Trophoblast cell (in vitro differentiated cells and primary cell): ENCODE measurements around the gene SCGB1A1.

Experiments used
- DNase-seq, 2 donors: peaks; one replicate each; pipeline ENCODE4 v3.0.0-alpha.2; 2016
- H2AFZ ChIP-seq: 2 replicates; pipeline ENCODE4 v1.6.1; 2013; ENCODE audit warnings: low read length, moderate library complexity, mild to moderate bottlenecking; ENCODE audit not compliant: insufficient read depth, poor library complexity
- H2AK5ac ChIP-seq: 2 replicates; pipeline ENCODE4 v1.6.1; 2013; ENCODE audit warnings: mild to moderate bottlenecking, low read length
- H2BK120ac ChIP-seq: 2 replicates; pipeline ENCODE4 v1.6.1; 2013; ENCODE audit warnings: low read length, mild to moderate bottlenecking, moderate library complexity; ENCODE audit not compliant: insufficient read depth, poor library complexity
- H2BK12ac ChIP-seq: 2 replicates; pipeline ENCODE4 v1.6.1; 2013; ENCODE audit warnings: mild to moderate bottlenecking, low read length, moderate library complexity
- H2BK5ac ChIP-seq: 2 replicates; pipeline ENCODE4 v1.6.1; 2013; ENCODE audit warnings: low read length, low read depth, moderate library complexity, mild to moderate bottlenecking; ENCODE audit not compliant: poor library complexity
- H3K14ac ChIP-seq: 2 replicates; pipeline ENCODE4 v1.6.1; 2013; ENCODE audit warnings: mild to moderate bottlenecking, low read length
- H3K18ac ChIP-seq: 2 replicates; pipeline ENCODE4 v1.6.1; 2013; ENCODE audit warnings: mild to moderate bottlenecking, low read length
- H3K23ac ChIP-seq: 2 replicates; pipeline ENCODE4 v1.6.1; 2013; ENCODE audit warnings: low read length
- H3K27ac ChIP-seq: 2 replicates; pipeline ENCODE4 v1.5.1; 2013; ENCODE audit warnings: low read depth, mild to moderate bottlenecking, inconsistent platforms, low read length, moderate library complexity
- H3K27me3 ChIP-seq: 2 replicates; pipeline ENCODE4 v1.6.1; 2013; ENCODE audit warnings: inconsistent platforms, mild to moderate bottlenecking, low read length, moderate library complexity; ENCODE audit not compliant: insufficient read depth
- H3K36me3 ChIP-seq, 2 experiments: 1 replicate in 1 of 2; 2 replicates in 1 of 2; pipeline ENCODE4 v1.6.1; 2013; ENCODE audit warnings: low read length in 2 of 2, mild to moderate bottlenecking in 2 of 2, moderate library complexity in 1 of 2; ENCODE audit not compliant: insufficient read depth in 2 of 2, control insufficient read depth in 1 of 2
- H3K4ac ChIP-seq: 2 replicates; pipeline ENCODE4 v1.6.1; 2013; ENCODE audit warnings: low read depth, mild to moderate bottlenecking, low read length, moderate library complexity
- H3K4me1 ChIP-seq, 2 experiments: 1 replicate in 1 of 2; 2 replicates in 1 of 2; pipeline ENCODE4 v1.6.1; 2013; ENCODE audit warnings: low read length in 2 of 2, mild to moderate bottlenecking in 2 of 2, moderate library complexity in 1 of 2; ENCODE audit not compliant: insufficient read depth in 2 of 2, control insufficient read depth in 1 of 2
- H3K4me2 ChIP-seq: 2 replicates; pipeline ENCODE4 v1.6.1; 2013; ENCODE audit warnings: inconsistent platforms, mild to moderate bottlenecking, low read length, moderate library complexity
- H3K4me3 ChIP-seq: 2 replicates; pipeline ENCODE4 v1.5.1; 2013; ENCODE audit warnings: mild to moderate bottlenecking, low read depth, low read length, inconsistent platforms
- H3K79me1 ChIP-seq: one replicate; pipeline ENCODE4 v1.6.1; 2013; ENCODE audit warnings: low read length
- H3K79me2 ChIP-seq: 2 replicates; pipeline ENCODE4 v1.6.1; 2013; ENCODE audit warnings: low read length, mild to moderate bottlenecking; ENCODE audit not compliant: control insufficient read depth, insufficient read depth, poor library complexity
- H3K9ac ChIP-seq: 2 replicates; pipeline ENCODE4 v1.6.1; 2013; ENCODE audit warnings: mild to moderate bottlenecking, low read length
- H3K9me3 ChIP-seq: 2 replicates; pipeline ENCODE4 v1.6.1; 2013; ENCODE audit warnings: low read depth, mild to moderate bottlenecking, control low read depth, inconsistent platforms, low read length; ENCODE audit not compliant: insufficient read depth
- H4K12ac ChIP-seq: 2 replicates; pipeline ENCODE4 v1.6.1; 2013; ENCODE audit warnings: low read depth, mild to moderate bottlenecking, low read length, moderate library complexity
- H4K8ac ChIP-seq: 2 replicates; pipeline ENCODE4 v1.6.1; 2013; ENCODE audit warnings: low read depth, mild to moderate bottlenecking, low read length, moderate library complexity
- H4K91ac ChIP-seq: one replicate; pipeline ENCODE4 v1.6.1; 2013; ENCODE audit warnings: low read depth, mild to moderate bottlenecking, low read length, moderate library complexity
- WGBS: extraction: QIAGEN DNeasy Blood & Tissue Kit; methylation state at CpG from one replicate; pipeline ENCODE4 v1.1.7; 2013; ENCODE audit warnings: missing lambda C conversion rate; ENCODE audit not compliant: insufficient read length, insufficient coverage; ENCODE audit errors: extremely low coverage; 5-methylcytosine and 5-hydroxymethylcytosine counted together

SCGB1A1 gene

GRCh38 chr11:62398011-62398994, 20.5 kb upstream of the SCGB1A1 start:
- DNase-seq, result peak; percentile 57 to 72
- H2BK120ac ChIP-seq, result peak overlapping the region; percentile 91
- peaks cover 37 to 47% of the 10 kb centered on the region in 2 experiments for H3K4me1 ChIP-seq
- H2BK5ac ChIP-seq, result peak overlapping the region; percentile 87
- H3K9ac ChIP-seq, result no peak overlapping the region
- no peak overlapping the region for H3K23ac ChIP-seq
- WGBS, result no CpG with 5 or more reads among the region's 22 CpGs
- peak overlapping the region; percentile 55 for H4K8ac ChIP-seq
- H2AK5ac ChIP-seq, result peak overlapping the region; percentile 94
- peak overlapping the region; percentile 11 for H3K4me2 ChIP-seq
- H3K9me3 ChIP-seq, result no peaks in the 10 kb centered on the region
- peaks cover 6% of the 10 kb centered on the region for H3K79me2 ChIP-seq
- H4K91ac ChIP-seq, result peak overlapping the region; percentile 98
- peak overlapping the region; percentile 80 for H3K27ac ChIP-seq
- peak overlapping the region; percentile 18 for H3K14ac ChIP-seq
- H3K4me3 ChIP-seq, result no peak overlapping the region
- no peaks in the 10 kb centered on the region for H3K36me3 ChIP-seq
- H3K4ac ChIP-seq, result peak overlapping the region; percentile 70
- H2BK12ac ChIP-seq, result peak overlapping the region; percentile 96
- peak overlapping the region; percentile 3 for H2AFZ ChIP-seq
- H3K27me3 ChIP-seq, result no peaks in the 10 kb centered on the region
- H3K79me1 ChIP-seq, result peaks cover 37% of the 10 kb centered on the region
- H3K18ac ChIP-seq, result peak overlapping the region; percentile 43
- peak overlapping the region; percentile 5 for H4K12ac ChIP-seq

DNA sequence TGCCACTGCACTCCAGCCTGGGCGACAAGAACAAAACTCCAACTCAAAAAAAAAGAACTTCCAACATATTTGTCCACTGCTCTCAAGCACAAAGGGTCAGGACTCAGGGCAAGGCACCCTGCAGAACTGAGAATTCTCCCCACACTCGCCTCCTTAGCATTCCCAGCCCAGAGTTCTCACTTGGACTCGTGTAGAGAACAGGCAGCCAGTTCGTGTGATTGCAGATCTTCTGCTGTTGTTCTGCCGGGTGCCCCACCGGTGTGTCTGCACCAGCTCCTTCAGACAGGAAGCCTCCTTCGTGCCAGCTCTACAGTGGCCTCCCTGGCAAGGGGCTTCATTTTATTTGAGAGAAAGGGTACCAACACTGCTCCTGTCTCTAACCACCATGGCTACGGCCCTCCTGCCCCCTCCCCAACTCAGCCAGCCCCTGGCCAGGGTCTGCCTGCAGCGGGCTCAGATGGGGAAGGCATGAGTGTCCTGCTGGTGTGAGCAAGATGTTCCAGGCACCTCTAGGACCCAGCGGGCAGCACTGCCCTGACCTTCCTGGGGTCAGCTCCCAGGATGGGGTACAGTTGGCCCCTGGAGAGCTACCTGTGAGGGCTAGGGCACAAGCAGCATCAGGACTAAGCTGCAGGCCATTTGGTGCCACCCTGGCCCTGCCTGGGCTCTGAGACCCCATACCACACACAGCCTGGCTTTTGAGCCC, 19.5 kb upstream of the SCGB1A1 start:
- Histone ChIP-seq H4K12ac (peak overlapping the region; percentile 28), H3K14ac (peak overlapping the region; percentile 82), H3K4me1 (peaks cover 37 to 47% of the 10 kb centered on the region in 2 experiments), H2BK120ac (peak overlapping the region; percentile 82), H3K36me3 (no peaks in the 10 kb centered on the region), H3K4me2 (no peak overlapping the region), H2BK5ac (peak overlapping the region; percentile 80), H3K4me3 (no peak overlapping the region), H3K9me3 (no peaks in the 10 kb centered on the region), H3K79me2 (peaks cover 6% of the 10 kb centered on the region), H3K23ac (no peak overlapping the region), H3K9ac (no peak overlapping the region), H2AFZ (peak overlapping the region; percentile 60), H3K27ac (peak overlapping the region; percentile 80), H3K18ac (peak overlapping the region; percentile 79), H2AK5ac (peak overlapping the region; percentile 63), H3K79me1 (peaks cover 37% of the 10 kb centered on the region), H4K91ac (peak overlapping the region; percentile 98), H3K4ac (peak overlapping the region; percentile 29), H4K8ac (peak overlapping the region; percentile 43), H3K27me3 (no peaks in the 10 kb centered on the region), H2BK12ac (peak overlapping the region; percentile 85)
- WGBS, result no CpG with 5 or more reads among the region's 10 CpGs
- no peak for DNase-seq

DNA sequence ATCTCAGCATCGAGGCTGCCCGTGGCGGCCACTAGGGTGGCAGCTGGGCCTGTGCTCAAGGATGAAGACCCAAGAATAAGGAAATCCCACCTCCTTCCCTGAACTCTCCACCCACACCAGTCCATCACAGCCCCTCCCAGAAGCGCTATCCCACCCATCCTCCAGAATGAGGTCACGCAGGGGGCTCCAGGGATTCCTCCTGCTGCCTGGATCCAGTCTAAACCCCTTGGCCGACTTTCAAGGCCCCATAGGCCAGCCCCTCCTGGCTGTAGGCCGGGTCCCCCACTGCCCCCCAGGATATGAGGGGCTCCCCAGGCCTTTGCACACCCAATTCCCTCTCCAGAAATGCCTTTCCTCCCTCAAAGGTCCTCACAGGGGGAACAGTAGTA, 19.0 kb upstream of the SCGB1A1 start:
- H3K79me2 ChIP-seq, result peaks cover 6% of the 10 kb centered on the region
- peaks cover 37% of the 10 kb centered on the region for H3K79me1 ChIP-seq
- H3K9ac ChIP-seq, result no peak overlapping the region
- H3K36me3 ChIP-seq, result no peaks in the 10 kb centered on the region
- H3K9me3 ChIP-seq, result no peaks in the 10 kb centered on the region
- peaks cover 37 to 45% of the 10 kb centered on the region in 2 experiments for H3K4me1 ChIP-seq
- H3K27ac ChIP-seq, result peak overlapping the region; percentile 80
- no CpG with 5 or more reads among the region's 7 CpGs for WGBS
- peak overlapping the region; percentile 80 for H2BK5ac ChIP-seq
- no peak overlapping the region for H4K12ac ChIP-seq
- H2BK12ac ChIP-seq, result peak overlapping the region; percentile 85
- peak overlapping the region; percentile 60 for H2AFZ ChIP-seq
- no peak for DNase-seq
- peak overlapping the region; percentile 98 for H4K91ac ChIP-seq
- no peak overlapping the region for H3K4me2 ChIP-seq
- H3K27me3 ChIP-seq, result no peaks in the 10 kb centered on the region
- peak overlapping the region; percentile 43 for H4K8ac ChIP-seq
- H3K23ac ChIP-seq, result no peak overlapping the region
- peak overlapping the region; percentile 79 for H3K18ac ChIP-seq
- peak overlapping the region; percentile 82 for H3K14ac ChIP-seq
- no peak overlapping the region for H3K4me3 ChIP-seq
- peak overlapping the region; percentile 29 for H3K4ac ChIP-seq
- H2AK5ac ChIP-seq, result peak overlapping the region; percentile 63
- peak overlapping the region; percentile 82 for H2BK120ac ChIP-seq

- Histone ChIP-seq H3K9ac (no peak overlapping the region), H3K18ac (no peak overlapping the region), H3K9me3 (no peaks in the 10 kb centered on the region), H2BK5ac (peak overlapping the region; percentile 80), H4K8ac (no peak overlapping the region), H2AFZ (no peak overlapping the region), H4K12ac (no peak overlapping the region), H3K4ac (no peak overlapping the region), H3K23ac (no peak overlapping the region), H3K4me1 (peaks cover 34 to 43% of the 10 kb centered on the region in 2 experiments), H3K79me1 (peaks cover 35% of the 10 kb centered on the region), H4K91ac (peak overlapping the region; percentile 98), H2AK5ac (peak overlapping the region; percentile 63), H2BK12ac (peak overlapping the region; percentile 85), H3K4me2 (no peak overlapping the region), H3K36me3 (no peaks in the 10 kb centered on the region), H3K27me3 (no peaks in the 10 kb centered on the region), H3K4me3 (no peak overlapping the region), H3K79me2 (peaks cover 6% of the 10 kb centered on the region), H3K14ac (peak overlapping the region; percentile 82), H2BK120ac (peak overlapping the region; percentile 82), H3K27ac (peak overlapping the region; percentile 80)
- no peak for DNase-seq
- WGBS, result no CpG with 5 or more reads among the region's 6 CpGs
Measured at GRCh38 chr11:62400281-62400680, 18.6 kb upstream of the SCGB1A1 start.
